Muscle layer of colon (tissue), 2 donors: ENCODE results near the gene SF3B1.
"Not testable (repeated sequence)": the region's sequence is repeated elsewhere in the genome, so short reads cannot be mapped to it uniquely, and the experiment has no call there.

Experiments used
- H3K27ac ChIP-seq: one replicate; pipeline ENCODE4 v1.7.0; 2013; ENCODE audit warnings: low read depth, mild to moderate bottlenecking, low read length, moderate library complexity
- H3K27me3 ChIP-seq, 2 donors: one replicate each; pipeline ENCODE4 v1.7.0; 2013; ENCODE audit warnings: low read length in 2 of 2, mild to moderate bottlenecking in 2 of 2; ENCODE audit not compliant: insufficient read depth in 2 of 2, control insufficient read depth in 1 of 2
- H3K36me3 ChIP-seq: one replicate; pipeline ENCODE4 v1.7.0; 2013; ENCODE audit warnings: mild to moderate bottlenecking, low read length; ENCODE audit not compliant: insufficient read depth
- H3K4me1 ChIP-seq: one replicate; pipeline ENCODE4 v1.7.0; 2013; ENCODE audit warnings: mild to moderate bottlenecking, low read length; ENCODE audit not compliant: insufficient read depth
- H3K4me3 ChIP-seq, 2 donors: one replicate each; pipeline ENCODE4 v1.7.0; 2013; ENCODE audit warnings: low read length in 2 of 2, low read depth in 1 of 2, mild to moderate bottlenecking in 1 of 2, moderate library complexity in 1 of 2
- H3K9ac ChIP-seq: one replicate; pipeline ENCODE4 v1.7.0; 2013; ENCODE audit warnings: low read length
- H3K9me3 ChIP-seq: one replicate; pipeline ENCODE4 v1.7.0; 2013; ENCODE audit warnings: mild to moderate bottlenecking, low read length
- donor health status: abdominal sarcoma.
- donor health status: Adenocarcinoma of cecum.

The SF3B1 gene

GRCh38 chr2:197398913-197399312, 35.9 kb downstream of the SF3B1 start:
- no peak overlapping the region for H3K4me3 ChIP-seq
- peaks cover 83% of the 10 kb centered on the region for H3K36me3 ChIP-seq
- no peaks in the 10 kb centered on the region for H3K4me1 ChIP-seq

GRCh38 chr2:197391220-197391717, 43.6 kb downstream of the SF3B1 start:
- H3K27me3 ChIP-seq: no peaks in the 10 kb centered on the region
- no peak overlapping the region for H3K4me3 ChIP-seq
- no peak overlapping the region for H3K9ac ChIP-seq
- no peak overlapping the region for H3K27ac ChIP-seq
- peaks cover 28% of the 10 kb centered on the region for H3K36me3 ChIP-seq
- H3K4me1 ChIP-seq: no peaks in the 10 kb centered on the region
- H3K9me3 ChIP-seq: no peaks in the 10 kb centered on the region

More at GRCh38 chr2:197398913-197399312, 35.9 kb downstream of the SF3B1 start:
- H3K9ac ChIP-seq: no peak overlapping the region
- H3K27ac ChIP-seq: no peak overlapping the region
- no peaks in the 10 kb centered on the region for H3K9me3 ChIP-seq
- no peaks in the 10 kb centered on the region for H3K27me3 ChIP-seq

DNA sequence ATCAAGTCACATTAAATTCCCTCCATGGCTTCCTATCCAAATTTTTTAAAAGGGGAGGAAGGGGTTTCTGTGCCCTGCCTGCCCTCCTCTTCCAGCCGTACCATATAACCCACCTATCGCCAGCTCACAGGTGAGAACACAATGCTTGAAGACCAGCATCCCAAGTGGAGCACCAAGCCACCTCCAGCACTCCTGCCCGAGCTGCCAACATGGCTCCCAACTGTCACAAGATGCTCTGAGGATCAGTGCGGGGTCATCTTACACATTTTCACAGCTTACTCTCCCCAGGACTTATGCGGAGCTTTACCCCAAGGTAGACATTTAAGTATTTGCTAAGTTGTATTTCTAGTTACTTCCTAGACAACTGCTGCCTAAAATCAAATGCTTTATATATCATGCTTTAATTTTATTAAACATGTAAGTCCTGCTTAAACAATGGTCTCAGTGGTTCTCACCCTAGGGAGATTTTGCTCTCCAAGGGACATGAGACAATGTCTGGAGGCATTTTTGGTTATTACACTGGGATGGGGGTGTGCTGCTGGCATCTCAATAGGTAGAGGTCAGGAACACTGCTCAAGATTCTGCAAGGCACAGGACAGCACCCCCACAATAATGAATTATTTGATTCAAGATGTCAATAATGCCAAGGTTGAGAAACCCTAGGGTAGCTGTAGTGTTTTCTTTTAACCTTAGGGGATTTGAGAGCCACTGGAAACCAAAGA, 45.8 kb downstream of the SF3B1 start:
- H3K4me3 ChIP-seq: no peak overlapping the region
- H3K27ac ChIP-seq: no peak overlapping the region
- no peak overlapping the region for H3K9ac ChIP-seq
- peaks cover 17% of the 10 kb centered on the region for H3K36me3 ChIP-seq
- H3K27me3 ChIP-seq: no peaks in the 10 kb centered on the region
- no peaks in the 10 kb centered on the region for H3K9me3 ChIP-seq
- H3K4me1 ChIP-seq: no peaks in the 10 kb centered on the region

DNA sequence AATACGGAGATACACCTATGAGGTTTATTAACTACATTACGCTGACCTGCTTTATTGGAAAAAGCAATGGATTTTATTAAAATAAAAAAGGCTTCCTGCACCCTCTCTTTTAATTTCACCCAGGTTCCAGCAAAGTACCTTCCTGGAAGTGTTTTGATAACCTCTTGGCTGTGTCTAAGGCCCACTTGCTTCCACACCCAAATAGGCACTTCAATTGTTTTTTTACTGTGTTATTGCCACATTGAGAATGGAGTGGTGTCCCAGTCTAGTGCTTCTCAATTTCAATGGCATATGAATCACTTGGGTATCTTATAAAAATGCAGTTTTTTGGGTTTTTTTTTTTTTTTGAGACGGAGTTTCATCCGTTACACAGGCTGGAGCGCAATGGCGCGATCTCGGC, 47.6 kb downstream of the SF3B1 start:
- no peak overlapping the region for H3K9ac ChIP-seq
- H3K27ac ChIP-seq: no peak overlapping the region
- H3K36me3 ChIP-seq: peaks cover 12% of the 10 kb centered on the region
- H3K27me3 ChIP-seq: no peaks in the 10 kb centered on the region
- no peak overlapping the region for H3K4me3 ChIP-seq
- no peaks in the 10 kb centered on the region for H3K4me1 ChIP-seq
- no peaks in the 10 kb centered on the region for H3K9me3 ChIP-seq

- Histone ChIP-seq H3K27me3 (no peaks in the 10 kb centered on the region), H3K4me1 (no peaks in the 10 kb centered on the region), H3K9ac (no peak overlapping the region), H3K9me3 (no peaks in the 10 kb centered on the region), H3K36me3 (peaks cover 3% of the 10 kb centered on the region), H3K27ac (no peak overlapping the region), H3K4me3 (no peak overlapping the region)
Observed at GRCh38 chr2:197386242-197386641, 48.6 kb downstream of the SF3B1 start.

GRCh38 chr2:197383825-197384224, 51.0 kb downstream of the SF3B1 start:
- no peaks in the 10 kb centered on the region for H3K9me3 ChIP-seq
- no peak overlapping the region for H3K4me3 ChIP-seq

DNA sequence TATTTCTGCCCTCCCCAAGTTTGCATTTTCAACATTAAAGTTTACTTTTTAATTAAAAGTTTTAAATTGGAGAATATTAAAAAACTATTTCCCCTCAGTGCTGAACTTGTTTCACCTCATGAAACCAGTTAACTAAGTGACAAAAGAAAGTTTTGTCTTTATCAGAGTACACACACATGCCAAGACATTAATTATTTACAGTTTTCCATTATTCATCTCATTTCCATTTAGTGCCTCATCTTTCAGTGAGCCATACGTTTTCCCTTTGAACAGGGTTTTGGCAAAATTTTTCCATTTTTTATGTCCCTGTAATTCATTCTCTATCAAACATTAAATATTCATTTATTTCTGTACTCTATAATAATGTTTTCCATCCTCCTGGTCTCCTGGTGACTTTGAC, 53.2 kb downstream of the SF3B1 start:
- no peak overlapping the region for H3K27ac ChIP-seq
- H3K36me3 ChIP-seq: no peaks in the 10 kb centered on the region
- no peak overlapping the region for H3K9ac ChIP-seq
- H3K4me3 ChIP-seq: no peak overlapping the region
- H3K4me1 ChIP-seq: no peaks in the 10 kb centered on the region
- no peaks in the 10 kb centered on the region for H3K9me3 ChIP-seq
- H3K27me3 ChIP-seq: no peaks in the 10 kb centered on the region

More at GRCh38 chr2:197383825-197384224, 51.0 kb downstream of the SF3B1 start:
- Histone ChIP-seq H3K36me3 (no peaks in the 10 kb centered on the region), H3K27ac (no peak overlapping the region), H3K4me1 (no peaks in the 10 kb centered on the region), H3K27me3 (no peaks in the 10 kb centered on the region), H3K9ac (no peak overlapping the region)

GRCh38 chr2:197379918-197380309, 54.9 kb downstream of the SF3B1 start:
- H3K36me3 ChIP-seq, H3K9ac ChIP-seq, H3K4me3 ChIP-seq, H3K27me3 ChIP-seq, H3K9me3 ChIP-seq, H3K4me1 ChIP-seq, H3K27ac ChIP-seq: not testable (repeated sequence)

GRCh38 chr2:197379308-197379917, 55.4 kb downstream of the SF3B1 start:
- not testable (repeated sequence) for H3K9ac ChIP-seq, H3K27ac ChIP-seq, H3K4me3 ChIP-seq

DNA sequence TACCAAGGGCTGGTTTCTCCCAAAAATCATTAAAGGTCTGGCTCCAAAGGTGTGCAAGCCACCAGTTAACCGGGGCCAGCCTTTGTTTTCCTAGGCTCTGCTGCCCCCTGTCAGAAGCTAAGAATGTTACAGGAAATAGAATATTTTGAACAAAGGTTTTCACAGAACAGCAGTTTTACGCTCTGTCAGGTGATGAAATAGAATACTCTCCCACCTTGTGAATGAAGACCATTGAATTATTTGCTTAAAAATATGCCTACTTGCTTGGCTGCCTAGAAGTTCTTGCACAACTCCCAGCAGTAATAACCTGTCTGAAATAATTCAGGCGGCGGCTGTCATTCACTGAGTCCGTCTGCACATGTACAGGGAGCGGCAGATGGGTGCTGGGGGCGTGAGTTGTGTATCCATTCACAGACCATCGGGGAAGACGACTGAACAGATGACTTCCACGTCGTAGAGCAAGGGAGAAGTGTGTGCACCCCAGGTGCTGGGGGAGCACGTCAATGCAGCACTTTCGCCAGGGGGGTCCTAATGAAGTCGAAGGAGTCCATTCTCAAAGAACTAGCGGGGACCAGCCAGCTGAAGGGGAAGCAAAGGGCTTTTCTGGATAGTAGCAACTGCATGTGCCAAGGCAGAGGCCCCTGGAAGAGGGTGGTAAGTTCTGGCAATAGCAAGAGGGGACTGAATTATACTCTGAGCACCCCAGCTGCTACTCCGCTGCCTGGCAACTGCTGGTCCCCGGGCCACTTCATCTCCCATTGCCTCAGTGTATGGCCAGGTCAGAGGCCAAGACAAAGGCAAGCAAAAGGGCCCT, 56.1 kb downstream of the SF3B1 start:
- H3K27me3 ChIP-seq: no peaks in the 10 kb centered on the region
- H3K27ac ChIP-seq: no peak overlapping the region
- H3K4me1 ChIP-seq: no peaks in the 10 kb centered on the region
- no peak overlapping the region for H3K9ac ChIP-seq
- no peaks in the 10 kb centered on the region for H3K9me3 ChIP-seq
- H3K36me3 ChIP-seq: no peaks in the 10 kb centered on the region
- H3K4me3 ChIP-seq: no peak overlapping the region

More at GRCh38 chr2:197379308-197379917, 55.4 kb downstream of the SF3B1 start:
- H3K27me3 ChIP-seq, H3K4me1 ChIP-seq, H3K36me3 ChIP-seq, H3K9me3 ChIP-seq: not testable (repeated sequence)

DNA sequence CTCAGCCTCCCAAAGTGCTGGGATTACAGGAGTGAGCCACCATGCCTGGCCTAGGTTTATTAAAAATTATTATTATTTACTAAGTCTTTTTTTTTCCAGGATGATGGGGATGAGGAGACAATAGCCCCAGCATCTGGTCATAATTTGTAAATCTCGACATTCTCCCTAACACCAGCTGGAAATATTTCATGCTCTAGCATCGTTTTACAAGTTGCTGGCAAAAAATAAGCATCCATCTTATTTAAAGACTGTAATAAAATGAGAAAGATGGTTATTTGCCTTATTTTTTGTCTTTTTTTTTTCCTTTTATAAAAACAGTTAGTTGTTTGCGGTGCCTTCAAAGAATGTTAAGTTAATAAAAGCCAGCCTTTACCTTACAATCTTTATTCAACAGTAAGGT, 56.7 kb downstream of the SF3B1 start:
- Histone ChIP-seq H3K36me3 (no peaks in the 10 kb centered on the region), H3K9ac (no peak overlapping the region), H3K4me3 (no peak overlapping the region), H3K27me3 (no peaks in the 10 kb centered on the region), H3K4me1 (no peaks in the 10 kb centered on the region), H3K9me3 (no peaks in the 10 kb centered on the region), H3K27ac (no peak overlapping the region)
